Measurements from ENCODE around the gene FASTKD3.
A peak's percentile ranks its signal among the peaks of the same experiment; 100 is the strongest.

Gene FASTKD3

DNA sequence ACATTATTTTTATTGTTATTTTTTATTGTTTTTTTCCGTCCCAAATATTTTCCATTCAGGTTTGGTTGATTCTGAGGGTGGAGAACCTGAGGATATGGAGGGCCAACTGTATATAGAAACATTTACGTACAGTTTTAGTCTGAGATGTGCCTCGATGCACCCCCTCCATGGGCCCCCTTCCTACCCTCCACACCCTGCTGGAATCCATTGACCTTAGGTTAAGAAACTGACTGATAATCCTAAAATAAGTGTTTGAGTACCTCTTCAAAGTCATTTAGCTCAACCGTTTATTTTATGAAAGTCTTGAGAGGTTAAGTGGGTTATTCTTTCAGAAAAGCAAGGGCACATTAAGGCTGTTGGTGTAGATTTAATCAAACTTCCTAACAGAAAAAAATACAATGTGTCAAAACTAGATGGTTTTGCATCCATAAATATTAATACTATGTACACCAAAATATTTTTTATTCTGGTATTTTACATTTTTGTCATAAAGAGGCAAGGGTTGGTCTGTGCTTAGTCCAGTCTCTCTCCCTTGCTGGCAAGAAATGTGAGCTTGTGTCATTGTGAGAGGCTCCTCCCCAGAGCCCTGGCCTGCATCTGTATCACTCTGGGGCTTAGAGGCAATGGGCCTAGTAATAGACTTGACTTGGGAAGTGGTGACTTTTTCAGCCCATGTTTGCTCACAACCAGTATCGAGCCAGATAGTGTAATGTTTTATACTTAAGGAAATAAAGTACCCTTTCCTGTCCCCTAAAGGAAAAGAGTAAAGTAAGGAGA, 15.8 kb upstream of the FASTKD3 start:
- no peak overlapping the region for H3K4me3 ChIP-seq (ENCODE audit: low read depth, low read length)
- TF ChIP-seq MYC (IDR thresholded peaks at IDR 0.05; ENCODE audit: low read depth, low read length) = no peak
- DNase-seq (ENCODE audit: low read depth) = no peak

GRCh38 chr5:7882926-7883325, 14.1 kb upstream of the FASTKD3 start:
- DNase-seq (ENCODE audit: low read depth) = peak; percentile 65
- H3K4me3 ChIP-seq (ENCODE audit: low read depth, low read length) = no peak overlapping the region
- no peak for TF ChIP-seq MYC (IDR thresholded peaks at IDR 0.05; ENCODE audit: low read depth, low read length)
- no peak for TF ChIP-seq POLR2A (IDR thresholded peaks at IDR 0.05; ENCODE audit: extremely low read depth, insufficient read length)
- TF ChIP-seq, protein P1, sequence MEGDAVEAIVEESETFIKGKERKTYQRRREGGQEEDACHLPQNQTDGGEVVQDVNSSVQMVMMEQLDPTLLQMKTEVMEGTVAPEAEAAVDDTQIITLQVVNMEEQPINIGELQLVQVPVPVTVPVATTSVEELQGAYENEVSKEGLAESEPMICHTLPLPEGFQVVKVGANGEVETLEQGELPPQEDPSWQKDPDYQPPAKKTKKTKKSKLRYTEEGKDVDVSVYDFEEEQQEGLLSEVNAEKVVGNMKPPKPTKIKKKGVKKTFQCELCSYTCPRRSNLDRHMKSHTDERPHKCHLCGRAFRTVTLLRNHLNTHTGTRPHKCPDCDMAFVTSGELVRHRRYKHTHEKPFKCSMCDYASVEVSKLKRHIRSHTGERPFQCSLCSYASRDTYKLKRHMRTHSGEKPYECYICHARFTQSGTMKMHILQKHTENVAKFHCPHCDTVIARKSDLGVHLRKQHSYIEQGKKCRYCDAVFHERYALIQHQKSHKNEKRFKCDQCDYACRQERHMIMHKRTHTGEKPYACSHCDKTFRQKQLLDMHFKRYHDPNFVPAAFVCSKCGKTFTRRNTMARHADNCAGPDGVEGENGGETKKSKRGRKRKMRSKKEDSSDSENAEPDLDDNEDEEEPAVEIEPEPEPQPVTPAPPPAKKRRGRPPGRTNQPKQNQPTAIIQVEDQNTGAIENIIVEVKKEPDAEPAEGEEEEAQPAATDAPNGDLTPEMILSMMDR (IDR thresholded peaks at IDR 0.05; ENCODE audit: low read depth, low read length) = no peak
- TF ChIP-seq, protein P2, sequence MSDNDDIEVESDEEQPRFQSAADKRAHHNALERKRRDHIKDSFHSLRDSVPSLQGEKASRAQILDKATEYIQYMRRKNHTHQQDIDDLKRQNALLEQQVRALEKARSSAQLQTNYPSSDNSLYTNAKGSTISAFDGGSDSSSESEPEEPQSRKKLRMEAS (IDR thresholded peaks at IDR 0.05; ENCODE audit: low read depth, low read length) = no peak

GRCh38 chr5:7881816-7882215, 13.0 kb upstream of the FASTKD3 start:
- H3K4me3 ChIP-seq (ENCODE audit: low read depth, low read length) = no peak overlapping the region
- TF ChIP-seq, protein P1 (IDR thresholded peaks at IDR 0.05; ENCODE audit: low read depth, low read length) = no peak
- TF ChIP-seq, protein P2 (IDR thresholded peaks at IDR 0.05; ENCODE audit: low read depth, low read length) = no peak
- TF ChIP-seq MYC (IDR thresholded peaks at IDR 0.05; ENCODE audit: low read depth, low read length) = no peak
- TF ChIP-seq POLR2A (IDR thresholded peaks at IDR 0.05; ENCODE audit: extremely low read depth, insufficient read length) = no peak
- no peak for DNase-seq (ENCODE audit: low read depth)

DNA sequence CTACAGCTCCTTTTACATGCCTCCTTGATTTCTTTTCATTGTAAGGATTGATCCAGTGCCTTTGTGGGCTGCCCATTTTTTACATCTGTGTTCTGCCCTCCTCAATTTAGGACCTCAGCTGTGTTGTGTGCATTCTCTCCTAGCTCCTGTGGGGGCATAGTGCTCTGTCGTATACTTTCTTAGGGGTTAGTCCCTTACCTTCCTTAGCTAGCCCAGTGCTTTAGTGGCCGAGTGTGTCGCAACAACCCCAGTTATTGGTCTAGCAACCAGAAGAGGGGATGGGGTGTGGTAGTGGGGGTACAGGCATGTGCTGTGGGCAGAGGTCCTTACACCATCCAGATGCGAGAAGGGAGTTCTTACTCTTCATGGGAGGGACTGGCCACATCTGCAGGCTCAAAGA, 12.3 kb upstream of the FASTKD3 start:
- TF ChIP-seq, protein P1 (IDR thresholded peaks at IDR 0.05; ENCODE audit: low read depth, low read length) = peak; percentile 41
- TF ChIP-seq POLR2A (IDR thresholded peaks at IDR 0.05; ENCODE audit: extremely low read depth, insufficient read length) = no peak
- peak; percentile 91 for DNase-seq (ENCODE audit: low read depth)
- no peak overlapping the region for H3K4me3 ChIP-seq (ENCODE audit: low read depth, low read length)

- TF ChIP-seq POLR2A (IDR thresholded peaks at IDR 0.05; ENCODE audit: extremely low read depth, insufficient read length) (no peak), MYC (IDR thresholded peaks at IDR 0.05; ENCODE audit: low read depth, low read length) (peak; percentile 67)
- TF ChIP-seq, protein P2 (IDR thresholded peaks at IDR 0.05; ENCODE audit: low read depth, low read length) = peak; percentile 63
- H3K4me3 ChIP-seq (ENCODE audit: low read depth, low read length) = peak overlapping the region; percentile 37
- peak; percentile 92 for DNase-seq (ENCODE audit: low read depth)
Measured at GRCh38 chr5:7878381-7878873, 9.6 kb upstream of the FASTKD3 start.

DNA sequence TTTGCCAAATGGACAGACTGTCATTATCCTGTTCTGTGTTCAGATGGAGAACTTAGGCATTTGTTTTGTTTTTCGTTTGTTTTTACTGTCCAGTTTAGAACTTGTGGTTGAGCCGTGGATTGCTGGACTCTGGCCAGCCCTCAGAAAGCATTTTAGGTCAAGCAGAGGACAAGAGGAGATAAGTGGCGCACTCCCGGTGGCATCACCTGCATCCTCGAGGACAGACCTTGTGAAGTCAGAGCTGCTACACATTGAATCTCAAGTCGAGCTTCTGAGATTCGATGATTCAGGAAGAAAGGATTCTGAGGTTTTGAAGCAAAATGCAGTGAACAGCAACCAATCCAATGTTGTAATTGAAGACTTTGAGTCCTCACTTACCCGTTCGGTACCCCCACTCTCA, 9.0 kb upstream of the FASTKD3 start:
- TF ChIP-seq, protein P2 (IDR thresholded peaks at IDR 0.05; ENCODE audit: low read depth, low read length) = no peak
- TF ChIP-seq MYC (IDR thresholded peaks at IDR 0.05; ENCODE audit: low read depth, low read length) (no peak), POLR2A (IDR thresholded peaks at IDR 0.05; ENCODE audit: extremely low read depth, insufficient read length) (no peak)
- TF ChIP-seq, protein P1 (IDR thresholded peaks at IDR 0.05; ENCODE audit: low read depth, low read length) = no peak
- no peak for DNase-seq (ENCODE audit: low read depth)
- H3K4me3 ChIP-seq (ENCODE audit: low read depth, low read length) = no peak overlapping the region

GRCh38 chr5:7876867-7877266, 8.0 kb upstream of the FASTKD3 start:
- H3K4me3 ChIP-seq (ENCODE audit: low read depth, low read length) = no peak overlapping the region
- TF ChIP-seq, protein P2 (IDR thresholded peaks at IDR 0.05; ENCODE audit: low read depth, low read length) = no peak
- TF ChIP-seq POLR2A (IDR thresholded peaks at IDR 0.05; ENCODE audit: extremely low read depth, insufficient read length) = no peak
- TF ChIP-seq, protein P1 (IDR thresholded peaks at IDR 0.05; ENCODE audit: low read depth, low read length) = no peak
- DNase-seq (ENCODE audit: low read depth) = peak; percentile 55

Measured in NB4 (cell line).